ENCODE measurements around the gene PACC1. TPM values are rescaled to one million over a fixed set of nuclear protein-coding genes. Genes with fewer than 3 reads are reported as not detected.
"Not testable (repeated sequence)": the region's sequence is repeated elsewhere in the genome, so short reads cannot be mapped to it uniquely, and the experiment has no call there.

The PACC1 gene
- total RNA-seq, 2 experiments from 2014 or later, result 18.3 to 19.2 TPM

GRCh38 chr1:212410231-212410820 lies 4.4 kb downstream of the PACC1 start:
- POLR2A ChIA-PET, result interaction anchor here (0.6 kb wide), 1 partner anchor 453 kb away, joined by 3 read pairs; no protein-coding TSS in a partner anchor
- CTCF ChIA-PET, result no interaction called here

DNA sequence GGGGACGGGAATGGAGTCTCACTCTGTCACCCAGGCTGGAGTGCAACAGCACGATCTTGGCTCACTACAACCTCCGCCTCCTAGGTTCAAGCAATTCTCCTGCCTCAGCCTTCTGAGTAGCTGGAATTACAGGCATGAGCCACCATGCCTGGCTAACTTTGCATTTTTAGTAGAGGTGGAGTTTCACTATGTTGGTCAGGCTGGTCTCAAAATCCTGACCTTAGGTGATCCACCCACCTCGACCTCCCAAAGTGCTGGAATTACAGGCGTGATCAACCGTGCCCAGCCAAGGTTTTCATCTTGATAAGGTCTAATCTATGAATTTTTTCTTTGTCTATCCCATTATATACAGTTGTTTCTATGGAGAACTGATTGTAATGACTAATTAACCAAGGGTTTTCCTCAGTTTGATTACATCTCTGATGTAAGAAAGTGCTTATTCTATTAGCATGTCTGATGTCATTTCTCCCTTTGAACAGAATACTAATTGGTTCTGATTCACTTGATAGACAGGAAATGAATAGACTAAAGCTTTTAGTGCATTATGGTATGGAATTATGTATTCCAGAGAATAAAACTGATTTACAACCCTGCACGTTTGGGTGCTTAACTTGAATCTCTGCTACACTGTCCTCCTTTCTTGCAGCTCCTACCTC lies 11.9 kb downstream of the PACC1 start:
- CTCF ChIA-PET, result interaction anchor here (0.6 kb wide), 1 partner anchor 34 kb away, joined by 3 read pairs; no protein-coding TSS in a partner anchor
- POLR2A ChIA-PET, result no interaction called here

GRCh38 chr1:212401838-212402582 lies 12.7 kb downstream of the PACC1 start:
- POLR2A ChIA-PET, result no interaction called here
- CTCF ChIA-PET, result interaction anchor here (0.6 to 0.7 kb wide), 2 partner anchors 22 to 74 kb away, joined by 3 to 4 read pairs; no protein-coding TSS in a partner anchor

- POLR2A ChIA-PET, result no interaction called here
- CTCF ChIA-PET, result no interaction called here
Observed at GRCh38 chr1:212401042-212401441, 13.6 kb downstream of the PACC1 start.

GRCh38 chr1:212397171-212397570 lies 17.5 kb downstream of the PACC1 start:
- CTCF ChIA-PET, result interaction anchor here (0.6 to 1.1 kb wide), 2 partner anchors 154 to 326 kb away, joined by 3 to 4 read pairs; no protein-coding TSS in a partner anchor

DNA sequence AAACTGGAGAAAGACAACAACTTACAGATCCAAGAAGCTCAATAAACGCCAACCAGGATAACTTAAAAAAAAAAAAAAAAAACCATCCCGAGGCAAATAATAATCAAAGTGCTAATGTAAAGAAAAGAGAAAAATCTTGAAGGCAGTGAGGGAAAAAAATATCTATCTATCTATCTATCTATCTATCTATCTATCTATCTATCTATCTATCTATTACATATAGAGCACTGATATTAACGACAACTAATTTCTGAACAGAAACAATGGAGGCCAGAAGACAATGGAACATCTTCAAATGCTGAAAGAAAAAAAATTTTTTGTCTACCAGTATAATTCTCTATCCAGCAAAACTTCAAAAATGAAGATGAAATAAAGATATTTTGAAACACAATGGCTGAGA lies 18.0 kb downstream of the PACC1 start:
- CTCF ChIA-PET, result interaction anchor here (0.6 to 1.1 kb wide), 2 partner anchors 122 to 326 kb away, joined by 3 to 4 read pairs; no protein-coding TSS in a partner anchor
- POLR2A ChIA-PET, result interaction anchor here (0.6 kb wide), 1 partner anchor 696 kb away, joined by 4 read pairs; no protein-coding TSS in a partner anchor

More at GRCh38 chr1:212397171-212397570, 17.5 kb downstream of the PACC1 start:
- POLR2A ChIA-PET, result interaction anchor here (0.6 kb wide), 1 partner anchor 696 kb away, joined by 4 read pairs; no protein-coding TSS in a partner anchor

DNA sequence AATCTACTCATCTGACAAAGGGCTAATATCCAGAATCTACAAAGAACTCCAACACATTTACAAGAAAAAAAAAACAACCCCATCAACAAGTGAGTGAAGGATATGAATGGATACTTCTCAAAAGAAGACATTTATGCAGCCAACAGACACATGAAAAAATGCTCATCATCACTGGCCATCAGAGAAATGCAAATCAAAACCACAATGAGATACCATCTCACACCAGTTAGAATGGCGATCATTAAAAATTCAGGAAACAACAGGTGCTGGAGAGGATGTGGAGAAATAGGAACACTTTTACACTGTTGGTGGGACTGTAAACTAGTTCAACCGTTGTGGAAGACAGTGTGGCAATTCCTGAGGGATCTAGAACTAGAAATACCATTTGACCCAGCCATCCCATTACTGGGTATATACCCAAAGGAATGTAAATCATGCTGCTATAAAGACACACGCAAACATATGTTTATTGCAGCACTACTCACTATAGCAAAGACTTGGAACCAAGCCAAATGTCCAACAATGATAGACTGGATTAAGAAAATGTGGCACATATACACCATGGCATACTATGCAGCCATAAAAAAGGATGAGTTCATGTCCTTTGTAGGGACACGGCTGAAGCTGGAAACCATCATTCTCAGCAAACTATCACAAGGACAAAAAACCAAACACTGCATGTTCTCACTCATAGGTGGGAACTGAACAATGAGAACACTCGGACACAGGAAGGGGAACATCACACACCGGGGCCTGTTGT lies 18.8 kb downstream of the PACC1 start:
- POLR2A ChIA-PET, result not testable (repeated sequence)
- CTCF ChIA-PET, result interaction anchor here (0.6 to 1.1 kb wide), 2 partner anchors 121 to 325 kb away, joined by 3 to 4 read pairs; no protein-coding TSS in a partner anchor

- ChIA-PET CTCF (no interaction called here), POLR2A (no interaction called here)
Observed at GRCh38 chr1:212388985-212389716, 25.5 kb downstream of the PACC1 start.

GRCh38 chr1:212386029-212386428 lies 28.7 kb downstream of the PACC1 start:
- CTCF ChIA-PET, result no interaction called here
- POLR2A ChIA-PET, result no interaction called here

- ChIA-PET POLR2A (no interaction called here), CTCF (no interaction called here)
Observed at GRCh38 chr1:212381397-212382035, 33.2 kb downstream of the PACC1 start.

- CTCF ChIA-PET, result no interaction called here
- POLR2A ChIA-PET, result no interaction called here
Observed at GRCh38 chr1:212379366-212379765, 35.3 kb downstream of the PACC1 start.

- CTCF ChIA-PET, result interaction anchor here (1.2 to 1.4 kb wide), 2 partner anchors 9 to 78 kb away, joined by 3 to 5 read pairs; no protein-coding TSS in a partner anchor
- POLR2A ChIA-PET, result no interaction called here
Observed at GRCh38 chr1:212377644-212378043, 37.0 kb downstream of the PACC1 start.

- CTCF ChIA-PET, result interaction anchor here (1.5 kb wide), 1 partner anchor 313 kb away, joined by 5 read pairs; no protein-coding TSS in a partner anchor
- POLR2A ChIA-PET, result no interaction called here
Observed at GRCh38 chr1:212375986-212376385, 38.7 kb downstream of the PACC1 start.

DNA sequence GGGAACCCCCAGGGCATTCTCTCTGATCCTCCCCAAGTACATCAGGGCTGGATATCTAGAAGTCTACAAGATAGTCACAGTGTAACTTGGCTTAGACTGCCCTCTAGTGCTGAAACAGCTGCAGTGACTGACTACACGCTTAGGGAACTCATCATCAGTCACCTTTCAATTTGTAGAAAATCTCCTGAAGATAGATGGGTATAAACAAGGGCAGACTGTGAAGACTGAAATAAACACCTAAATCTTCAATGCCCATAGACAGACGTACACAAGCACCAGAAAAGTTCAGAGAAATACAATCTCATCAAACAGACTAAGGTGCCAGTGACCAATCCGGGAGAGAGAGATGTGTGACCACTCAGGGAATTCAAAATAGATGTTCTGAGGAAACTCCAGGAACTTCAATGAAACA lies 46.6 kb downstream of the PACC1 start:
- ChIA-PET POLR2A (no interaction called here), CTCF (interaction anchor here (0.5 to 3.8 kb wide), 9 partner anchors 10 to 571 kb away, joined by 3 to 32 read pairs (median 3); no protein-coding TSS in a partner anchor)

DNA sequence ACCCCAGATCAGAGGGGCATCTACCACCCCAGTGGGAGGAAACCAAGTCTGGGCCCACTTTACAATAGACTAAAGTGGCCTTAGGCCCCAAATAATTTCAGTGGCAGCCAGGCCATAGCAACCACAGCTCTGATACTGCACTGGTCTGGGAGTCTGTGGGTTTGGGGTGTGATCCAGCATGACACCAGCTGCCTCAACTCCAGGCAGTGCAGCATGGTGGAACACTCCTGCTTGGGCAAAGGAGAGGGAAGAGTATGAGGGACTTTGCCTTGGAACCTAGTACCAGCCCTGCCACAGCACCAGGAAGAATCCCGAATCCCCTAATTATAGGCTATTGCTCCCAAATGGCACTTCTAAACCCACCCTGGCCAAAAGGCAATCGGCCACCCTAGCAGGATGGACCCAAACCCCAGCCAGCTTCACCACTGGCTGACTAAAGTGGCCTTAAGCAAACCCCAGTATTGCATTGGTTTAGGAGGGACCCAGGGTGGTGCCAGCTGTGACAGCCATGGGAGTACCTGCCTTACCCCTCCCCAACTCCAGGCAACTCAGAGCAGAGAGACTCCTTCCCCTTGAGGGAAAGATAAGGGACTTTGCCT lies 47.1 kb downstream of the PACC1 start:
- CTCF ChIA-PET, result interaction anchor here (0.6 to 3.8 kb wide), 8 partner anchors 11 to 305 kb away, joined by 3 to 32 read pairs (median 3); no protein-coding TSS in a partner anchor
- POLR2A ChIA-PET, result no interaction called here

DNA sequence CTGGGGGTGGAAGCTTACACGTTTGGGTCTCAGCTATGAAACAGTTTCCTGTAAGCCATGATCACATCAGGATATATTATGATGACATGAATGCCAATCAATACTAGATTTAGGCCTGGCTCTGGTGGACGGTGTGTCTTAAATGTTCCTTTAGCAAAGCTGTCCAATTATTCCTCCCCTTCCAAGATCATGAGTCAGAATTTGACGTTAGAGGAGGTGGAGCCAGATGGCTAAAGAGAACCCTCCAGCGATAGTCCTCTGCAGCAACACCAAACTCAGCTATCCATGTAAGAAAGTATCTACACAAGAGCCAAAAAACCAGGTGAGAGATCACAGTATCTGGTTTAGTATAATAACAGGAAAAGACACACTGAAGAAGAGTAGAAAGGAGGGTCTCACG lies 47.8 kb downstream of the PACC1 start:
- ChIA-PET POLR2A (no interaction called here), CTCF (interaction anchor here (0.6 to 3.8 kb wide), 7 partner anchors 11 to 305 kb away, joined by 3 to 32 read pairs (median 4); no protein-coding TSS in a partner anchor)

DNA sequence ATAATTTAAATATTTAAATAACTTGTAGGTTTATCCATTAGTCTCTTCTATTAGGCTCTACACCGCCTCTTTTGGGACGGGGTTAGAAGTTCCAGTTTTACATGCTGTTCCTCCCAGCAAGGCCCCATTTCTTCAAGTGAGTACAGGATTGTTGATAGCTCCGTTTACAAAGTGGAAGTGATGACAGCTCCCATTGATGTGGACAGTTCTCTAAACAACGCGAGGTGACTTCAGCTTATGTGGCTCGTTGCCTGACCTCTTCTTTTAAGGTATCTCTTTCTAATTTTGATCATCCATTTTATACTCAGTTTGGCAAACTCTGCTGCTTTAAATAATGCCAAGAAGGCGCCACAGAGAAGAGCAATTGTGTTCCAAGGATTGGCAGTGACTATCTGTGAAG lies 49.7 kb downstream of the PACC1 start:
- ChIA-PET POLR2A (no interaction called here), CTCF (interaction anchor here (1.0 to 3.8 kb wide), 3 partner anchors 91 to 294 kb away, joined by 3 to 32 read pairs (median 7); no protein-coding TSS in a partner anchor)

All from activated CD8-positive, alpha-beta memory T cell treated with anti-CD3 and anti-CD28 coated beads for 36 hours (primary cell).